Natural killer cell treated with Interleukin-12 subunit alpha and Interleukin-12 subunit beta and Interleukin-15 and Interleukin-18, amount 100 ng/mL, for 72 hours (primary cell): ENCODE results near the gene PCDHA6. TPM values are rescaled to one million over a fixed set of nuclear protein-coding genes. Genes with fewer than 3 reads are reported as not detected.
"Not testable (repeated sequence)": the region's sequence is repeated elsewhere in the genome, so short reads cannot be mapped to it uniquely, and the experiment has no call there.

ENCODE experiments used
- ATAC-seq, 2 donors: fragments of 150-1000 bp; cut with Tn5 transposase in 1 of 2; sonication (Bioruptor Pico), chemical (Tn5 transposase) in 1 of 2; 2 replicates each; pipeline ENCODE4 v1.10.0; 2021
- DNase-seq: peaks from one replicate; pipeline ENCODE4 v3.0.0; 2022; ENCODE audit warnings: low spot score
- H3K27ac Mint-ChIP-seq, 2 donors: 1 replicate in 1 of 2; 2 replicates in 1 of 2; pipeline ENCODE4 v1.8.0; 2022; ENCODE audit warnings: mixed read lengths in 2 of 2, mild to moderate bottlenecking in 1 of 2, moderate library complexity in 1 of 2
- H3K27me3 Mint-ChIP-seq, 2 donors: 1 replicate in 1 of 2; 2 replicates in 1 of 2; pipeline ENCODE4 v1.8.0; 2022; ENCODE audit warnings: mixed read lengths in 2 of 2
- H3K36me3 Mint-ChIP-seq: one replicate; pipeline ENCODE4 v1.8.0; 2022; ENCODE audit warnings: mixed read lengths
- H3K4me1 Mint-ChIP-seq, 2 donors: 1 replicate in 1 of 2; 2 replicates in 1 of 2; pipeline ENCODE4 v1.8.0; 2022; ENCODE audit warnings: low read depth in 2 of 2, mixed read lengths in 2 of 2, mild to moderate bottlenecking in 1 of 2
- H3K4me3 Mint-ChIP-seq: one replicate; pipeline ENCODE4 v1.8.0; 2022; ENCODE audit warnings: mixed read lengths
- H3K9me3 Mint-ChIP-seq: 2 replicates; pipeline ENCODE4 v1.8.0; 2022; ENCODE audit warnings: mixed read lengths
- total RNA-seq, 2 donors: library from RNA; stranded (reverse); gene quantifications; one replicate each; pipeline ENCODE4 v1.2.3, GENCODE V29; 2022

The PCDHA6 gene
- total RNA-seq, 2 donors from 2014 or later = not detected

DNA sequence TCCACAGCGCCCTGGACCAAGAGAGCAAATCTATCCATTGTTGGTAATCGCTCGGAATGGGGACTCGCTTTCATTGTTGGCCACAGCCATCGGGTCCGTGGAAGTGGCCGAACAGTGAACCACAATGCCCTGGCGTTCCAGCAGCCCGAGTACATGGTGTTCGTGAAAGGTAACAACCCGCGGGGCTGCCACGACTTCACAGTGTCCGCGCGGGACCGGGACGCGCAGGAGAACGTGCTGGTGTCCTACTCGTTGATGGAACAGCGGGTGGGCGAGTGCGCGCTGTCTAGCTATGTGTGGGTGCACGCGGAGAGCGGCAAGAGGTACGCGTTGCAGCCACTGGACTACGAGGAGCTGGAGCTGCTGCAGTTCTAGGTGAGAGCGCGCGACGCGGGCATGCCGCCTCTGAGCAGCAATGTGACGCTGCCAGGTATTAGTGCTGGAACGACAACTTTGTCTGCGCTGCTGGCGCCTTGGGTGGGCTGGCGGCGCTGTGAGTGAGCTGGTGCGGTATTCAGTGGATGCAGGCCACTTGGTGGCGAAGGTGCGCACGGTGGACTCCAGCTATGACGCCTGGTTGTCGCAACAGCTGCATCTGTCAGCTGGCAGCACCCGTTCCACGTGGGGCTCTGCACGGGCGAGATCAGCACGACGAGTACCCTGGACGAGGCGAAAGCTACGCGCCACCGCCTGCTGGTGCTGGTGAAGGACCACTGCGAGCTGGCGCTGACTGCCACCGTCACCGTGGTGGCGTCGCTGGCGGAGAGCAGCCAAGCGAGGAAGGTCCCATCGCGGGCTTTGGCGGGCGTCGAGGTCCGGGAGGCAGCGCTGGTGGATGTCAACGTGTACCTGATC lies 34.9 kb downstream of the PCDHA6 start:
- DNase-seq = no peak
- Mint-ChIP-seq H3K4me1 (no peaks in the 10 kb centered on the region), H3K9me3 (peaks cover 2% of the 10 kb centered on the region), H3K4me3 (no peak overlapping the region), H3K36me3 (no peaks in the 10 kb centered on the region), H3K27me3 (no peaks in the 10 kb centered on the region), H3K27ac (no peak overlapping the region)
- ATAC-seq = peak in 1 of 2 donors; percentile 31

DNA sequence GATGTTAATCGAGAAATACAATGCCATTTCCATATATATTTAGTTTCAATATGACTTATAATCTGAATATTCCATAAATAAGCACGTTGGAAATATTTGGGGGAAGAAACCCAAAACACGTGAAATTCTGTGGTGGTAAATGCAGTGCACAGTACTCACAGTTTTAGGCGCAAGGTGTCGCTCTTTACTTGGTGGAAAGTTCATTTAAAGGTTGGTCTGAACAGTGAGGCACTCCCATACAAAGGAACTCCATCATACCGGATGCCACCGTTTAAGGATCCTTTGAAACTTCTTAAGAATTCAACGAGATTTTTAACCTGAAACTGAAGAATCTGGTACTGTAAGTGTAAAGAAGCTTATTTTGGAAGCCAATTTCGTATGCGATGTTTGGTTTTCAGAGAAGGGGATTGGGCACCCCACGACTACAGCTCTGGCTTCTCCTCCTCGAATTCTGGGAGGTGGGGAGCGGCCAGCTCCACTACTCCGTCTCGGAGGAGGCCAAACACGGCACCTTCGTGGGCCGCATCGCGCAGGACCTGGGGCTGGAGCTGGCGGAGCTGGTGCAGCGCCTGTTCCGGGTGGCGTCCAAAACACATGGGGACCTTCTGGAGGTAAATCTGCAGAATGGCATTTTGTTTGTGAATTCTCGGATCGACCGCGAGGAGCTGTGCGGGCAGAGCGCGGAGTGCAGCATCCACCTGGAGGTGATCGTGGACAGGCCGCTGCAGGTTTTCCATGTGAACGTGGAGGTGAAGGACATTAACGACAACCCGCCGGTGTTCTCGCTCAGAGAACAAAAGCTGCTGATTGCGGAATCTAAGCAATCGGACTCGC lies 41.2 kb downstream of the PCDHA6 start, which contains the start of gene PCDHA11:
Gene PCDHA11, plus strand, starts transcription at position 237 of the 834 bp plus-strand sequence. Its CDS starts 147 bp downstream, at position 384.
- peaks cover 0 to 4% of the 10 kb centered on the region in 2 donors for H3K27me3 Mint-ChIP-seq
- ATAC-seq (no peak), DNase-seq (no peak)
- H3K9me3 Mint-ChIP-seq = peaks cover 3% of the 10 kb centered on the region
- H3K4me3 Mint-ChIP-seq = no peak within 1 kb of the TSS
- H3K36me3 Mint-ChIP-seq = peaks cover 5% of the 10 kb centered on the region
- H3K27ac Mint-ChIP-seq = no peak within 1 kb of the TSS
- H3K4me1 Mint-ChIP-seq = no peaks in the 10 kb centered on the region

DNA sequence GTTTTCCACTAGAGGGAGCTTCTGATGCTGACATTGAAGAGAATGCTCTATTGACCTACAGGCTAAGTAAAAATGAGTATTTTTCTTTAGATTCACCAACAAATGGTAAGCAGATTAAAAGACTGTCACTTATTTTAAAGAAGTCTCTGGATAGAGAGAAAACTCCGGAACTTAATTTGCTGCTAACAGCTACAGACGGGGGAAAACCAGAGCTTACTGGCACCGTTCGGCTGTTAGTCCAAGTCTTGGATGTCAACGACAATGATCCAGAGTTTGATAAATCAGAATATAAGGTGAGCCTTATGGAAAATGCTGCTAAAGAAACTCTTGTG lies 41.8 kb downstream of the PCDHA6 start:
- H3K27ac Mint-ChIP-seq = no peak overlapping the region
- H3K4me1 Mint-ChIP-seq = no peaks in the 10 kb centered on the region
- H3K9me3 Mint-ChIP-seq = peaks cover 3% of the 10 kb centered on the region
- H3K27me3 Mint-ChIP-seq = peaks cover 0 to 4% of the 10 kb centered on the region in 2 donors
- ATAC-seq (no peak), DNase-seq (no peak)
- no peak overlapping the region for H3K4me3 Mint-ChIP-seq
- H3K36me3 Mint-ChIP-seq = peaks cover 5% of the 10 kb centered on the region

DNA sequence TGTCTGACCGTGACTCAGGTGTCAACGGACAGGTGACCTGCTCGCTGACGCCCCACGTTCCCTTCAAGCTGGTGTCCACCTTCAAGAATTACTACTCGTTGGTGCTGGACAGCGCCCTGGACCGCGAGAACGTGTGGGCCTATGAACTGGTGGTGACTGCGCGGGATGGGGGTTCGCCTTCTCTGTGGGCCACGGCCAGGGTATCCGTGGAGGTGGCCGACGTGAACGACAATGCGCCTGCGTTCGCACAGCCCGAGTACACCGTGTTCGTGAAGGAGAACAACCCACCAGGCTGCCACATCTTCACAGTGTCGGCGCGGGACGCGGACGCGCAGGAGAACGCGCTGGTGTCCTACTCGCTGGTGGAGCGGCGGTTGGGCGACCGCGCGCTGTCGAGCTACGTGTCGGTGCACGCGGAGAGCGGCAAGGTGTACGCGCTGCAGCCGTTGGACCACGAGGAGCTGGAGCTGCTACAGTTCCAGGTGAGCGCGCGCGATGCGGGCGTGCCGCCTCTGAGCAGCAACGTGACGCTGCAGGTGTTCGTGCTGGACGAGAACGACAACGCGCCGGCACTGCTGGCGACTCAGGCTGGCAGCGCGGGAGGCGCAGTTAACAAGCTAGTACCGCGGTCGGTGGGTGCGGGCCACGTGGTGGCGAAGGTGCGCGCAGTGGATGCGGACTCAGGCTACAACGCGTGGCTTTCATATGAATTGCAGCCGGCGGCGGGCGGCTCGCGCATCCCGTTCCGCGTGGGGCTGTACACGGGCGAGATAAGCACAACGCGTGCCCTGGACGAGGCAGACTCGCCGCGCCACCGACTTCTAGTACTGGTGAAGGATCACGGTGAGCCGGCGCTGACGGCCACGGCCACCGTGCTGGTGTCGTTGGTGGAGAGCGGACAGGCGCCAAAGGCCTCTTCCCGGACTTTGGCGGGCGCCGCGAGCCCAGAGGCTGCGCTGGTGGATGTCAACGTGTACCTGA lies 42.8 kb downstream of the PCDHA6 start:
- Mint-ChIP-seq H3K27me3 (peaks cover 0 to 4% of the 10 kb centered on the region in 2 donors), H3K36me3 (peaks cover 5% of the 10 kb centered on the region), H3K4me1 (no peaks in the 10 kb centered on the region), H3K9me3 (peaks cover 3% of the 10 kb centered on the region), H3K4me3 (no peak overlapping the region), H3K27ac (no peak overlapping the region)
- DNase-seq (no peak), ATAC-seq (peak in 1 of 2 donors; percentile 36)

DNA sequence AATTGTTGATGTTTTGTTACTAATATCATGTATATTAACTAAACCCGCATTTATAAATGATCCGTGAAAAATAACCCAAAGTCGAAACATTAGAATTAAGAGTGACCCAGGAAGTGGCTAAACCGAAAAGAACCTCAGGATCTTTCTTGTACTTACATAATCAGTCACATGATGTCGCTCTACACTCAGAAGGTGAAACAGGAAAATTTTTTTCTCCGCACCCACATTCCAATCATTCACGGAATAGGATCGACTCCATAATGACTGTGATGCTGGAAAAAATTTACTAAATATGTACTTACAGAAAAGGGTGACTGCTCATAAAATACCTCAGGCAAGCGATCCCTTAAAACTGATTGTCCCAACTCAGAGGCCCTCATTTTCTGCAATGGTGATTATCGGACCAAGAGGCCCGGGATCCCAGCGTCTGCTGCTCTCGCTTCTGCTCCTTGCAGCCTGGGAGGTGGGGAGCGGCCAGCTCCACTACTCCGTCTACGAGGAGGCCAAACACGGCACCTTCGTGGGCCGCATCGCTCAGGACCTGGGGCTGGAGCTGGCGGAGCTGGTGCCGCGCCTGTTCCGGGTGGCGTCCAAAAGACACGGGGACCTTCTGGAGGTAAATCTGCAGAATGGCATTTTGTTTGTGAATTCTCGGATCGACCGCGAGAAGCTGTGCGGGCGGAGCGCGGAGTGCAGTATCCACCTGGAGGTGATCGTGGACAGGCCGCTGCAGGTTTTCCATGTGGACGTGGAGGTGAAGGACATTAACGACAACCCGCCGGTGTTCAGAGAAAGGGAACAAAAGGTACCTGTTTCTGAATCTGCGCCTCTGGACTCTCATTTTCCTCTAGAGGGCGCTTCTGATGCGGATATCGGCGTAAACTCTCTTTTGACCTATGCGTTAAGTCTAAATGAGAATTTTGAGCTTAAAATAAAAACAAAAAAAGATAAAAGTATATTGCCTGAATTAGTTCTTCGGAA lies 47.6 kb downstream of the PCDHA6 start, which contains the start of gene PCDHA12:
Gene PCDHA12, plus strand, starts transcription at position 224 of the 981 bp plus-strand sequence. Its CDS starts 165 bp downstream, at position 389.
- Mint-ChIP-seq H3K4me1 (no peaks in the 10 kb centered on the region), H3K27ac (no peak within 1 kb of the TSS), H3K27me3 (peaks cover under 1 to 7% of the 10 kb centered on the region in 2 donors), H3K4me3 (no peak within 1 kb of the TSS), H3K9me3 (peaks cover 6% of the 10 kb centered on the region), H3K36me3 (peaks cover 1% of the 10 kb centered on the region)
- ATAC-seq (no peak), DNase-seq (no peak)

GRCh38 chr5:140876541-140877261 lies 48.9 kb downstream of the PCDHA6 start:
- H3K4me1 Mint-ChIP-seq, H3K4me3 Mint-ChIP-seq, ATAC-seq, H3K36me3 Mint-ChIP-seq, H3K27ac Mint-ChIP-seq, DNase-seq: not testable (repeated sequence)
- H3K9me3 Mint-ChIP-seq = peaks cover 13% of the 10 kb centered on the region
- H3K27me3 Mint-ChIP-seq = peaks cover 8 to 16% of the 10 kb centered on the region in 2 donors

DNA sequence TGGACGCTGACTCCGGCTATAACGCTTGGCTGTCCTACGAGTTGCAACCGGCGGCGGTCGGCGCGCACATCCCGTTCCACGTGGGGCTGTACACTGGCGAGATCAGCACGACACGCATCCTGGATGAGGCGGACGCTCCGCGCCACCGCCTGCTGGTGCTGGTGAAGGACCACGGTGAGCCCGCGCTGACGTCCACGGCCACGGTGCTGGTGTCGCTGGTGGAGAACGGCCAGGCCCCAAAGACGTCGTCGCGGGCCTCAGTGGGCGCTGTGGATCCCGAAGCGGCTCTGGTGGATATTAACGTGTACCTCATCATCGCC lies 49.5 kb downstream of the PCDHA6 start:
- Mint-ChIP-seq H3K4me1 (no peaks in the 10 kb centered on the region), H3K27ac (no peak overlapping the region), H3K36me3 (peaks cover 11% of the 10 kb centered on the region), H3K27me3 (peaks cover 9 to 18% of the 10 kb centered on the region in 2 donors), H3K9me3 (peaks cover 14% of the 10 kb centered on the region), H3K4me3 (no peak overlapping the region)
- no peak for DNase-seq
- ATAC-seq = peak in 1 of 2 donors; percentile 9

Other genes with a start within 250 kb of the PCDHA6 start
- gene CD14, start 194.8 kb upstream of the PCDHA6 start, total RNA-seq = under 1 TPM; 0.92 to 1.00 TPM
- 10 to 100 TPM; 11.6 to 30.3 TPM for gene TMCO6, start 188.5 kb upstream of the PCDHA6 start, total RNA-seq
- 10 to 100 TPM; 56.2 to 56.8 TPM for gene NDUFA2, start 180.3 kb upstream of the PCDHA6 start, total RNA-seq
- gene IK, start 180.1 kb upstream of the PCDHA6 start, total RNA-seq = 10 to 100 TPM; 78.9 to 93.2 TPM
- gene WDR55, start 163.1 kb upstream of the PCDHA6 start, total RNA-seq = 10 to 100 TPM; 43.7 to 52.7 TPM
- gene DND1, start 154.4 kb upstream of the PCDHA6 start, total RNA-seq = 1 to 10 TPM; 3.3 to 7.8 TPM
- 100 to 1,000 TPM; 104 to 113 TPM for gene HARS1, start 136.6 kb upstream of the PCDHA6 start, total RNA-seq
- gene HARS2, start 136.5 kb upstream of the PCDHA6 start, total RNA-seq = 10 to 100 TPM; 28.2 to 33.9 TPM
- gene ZMAT2, start 127.5 kb upstream of the PCDHA6 start, total RNA-seq = 10 to 100 TPM; 57.0 to 62.1 TPM
- not detected for gene PCDHA1, start 41.8 kb upstream of the PCDHA6 start, total RNA-seq
- not detected for gene PCDHA2, start 33.1 kb upstream of the PCDHA6 start, total RNA-seq
- not detected for gene PCDHA3, start 26.9 kb upstream of the PCDHA6 start, total RNA-seq
- not detected for gene PCDHA4, start 20.9 kb upstream of the PCDHA6 start, total RNA-seq
- gene PCDHA5, start 6.3 kb upstream of the PCDHA6 start, total RNA-seq = not detected
- not detected for gene PCDHA7, start 6.3 kb downstream of the PCDHA6 start, total RNA-seq
- not detected for gene PCDHA8, start 13.2 kb downstream of the PCDHA6 start, total RNA-seq
- not detected for gene PCDHA9, start 20.4 kb downstream of the PCDHA6 start, total RNA-seq
- gene PCDHA10, start 27.9 kb downstream of the PCDHA6 start, total RNA-seq = not detected
- gene PCDHA11, start 41.0 kb downstream of the PCDHA6 start, total RNA-seq = not detected
- not detected for gene PCDHA12, start 47.3 kb downstream of the PCDHA6 start, total RNA-seq
- not detected for gene PCDHA13, start 54.2 kb downstream of the PCDHA6 start, total RNA-seq
- gene PCDHAC1, start 98.3 kb downstream of the PCDHA6 start, total RNA-seq = not detected
- not detected for gene PCDHAC2, start 138.5 kb downstream of the PCDHA6 start, total RNA-seq
- not detected for gene PCDHB1, start 223.4 kb downstream of the PCDHA6 start, total RNA-seq